B cell (primary cell): ENCODE measurements around the gene MTLN.

Experiments used
- CTCF ChIP-seq: fragments of 200-600 bp; IDR thresholded peaks from one replicate; pipeline ENCODE4 v1.8.0; 2022; ENCODE audit warnings: antibody characterized with exemption, mild to moderate bottlenecking
- EZH2 ChIP-seq: IDR thresholded peaks from 2 replicates; pipeline ENCODE4 v1.6.1; 2012; ENCODE audit warnings: borderline replicate concordance, low read depth, mild to moderate bottlenecking, moderate library complexity, low read length; ENCODE audit not compliant: insufficient read depth, poor library complexity, severe bottlenecking

DNA sequence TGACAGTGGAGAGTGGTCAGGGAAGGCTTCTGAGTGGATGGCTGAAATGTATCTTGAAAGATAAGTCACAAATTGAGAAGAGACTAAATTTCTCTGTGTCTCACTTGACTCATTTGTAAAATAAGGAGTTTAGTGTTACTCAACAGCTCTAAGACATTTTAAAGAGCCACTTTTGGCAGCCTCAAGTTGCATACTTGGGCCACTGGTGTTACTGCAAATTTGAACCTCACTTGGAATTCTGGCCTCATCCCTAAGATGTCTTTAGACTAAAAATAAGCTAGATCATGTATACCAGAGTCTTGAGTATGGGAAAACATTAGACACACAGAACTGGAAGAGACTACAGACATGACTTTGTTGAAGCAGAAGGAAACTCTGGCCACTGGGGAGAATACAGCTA is 4.5 kb upstream of the MTLN start:
- TF ChIP-seq EZH2 = no peak
- TF ChIP-seq CTCF = no peak
